ENCODE data around the gene ATIC. TPM values are rescaled to one million over a fixed set of nuclear protein-coding genes. Genes with fewer than 3 reads are reported as not detected.

ATIC gene
- total RNA-seq, 1 experiment from 2014 or later: 285 TPM

DNA sequence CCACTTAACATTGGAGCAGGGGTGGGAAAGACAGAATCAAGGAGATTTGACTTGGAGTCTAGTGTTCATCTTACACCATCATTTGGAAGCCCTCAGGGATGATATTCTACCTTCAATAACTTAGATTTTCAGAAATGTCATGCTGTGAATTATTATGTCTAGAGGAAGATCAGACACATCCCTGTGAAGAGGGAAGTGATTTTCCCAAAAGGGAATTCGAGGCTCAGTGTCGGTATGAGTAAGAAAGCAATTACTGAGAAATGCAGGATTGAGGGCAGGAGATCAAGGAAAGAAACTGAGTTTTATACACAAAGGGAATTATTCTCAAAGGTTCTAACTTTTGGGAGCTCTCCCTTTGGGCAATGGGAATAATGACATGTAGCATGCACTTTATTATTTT, 25.6 kb upstream of the ATIC start:
- POLR2A ChIA-PET: no interaction called here
- Mint-ChIP-seq H3K36me3 (no peaks in the 10 kb centered on the region), H3K27ac (no peak overlapping the region), H3K9me3 (peaks cover 3% of the 10 kb centered on the region; the same call in 1 of the 2 replicates), H3K4me3 (no peak overlapping the region), H3K27me3 (ENCODE audit: low read depth) (no peaks in the 10 kb centered on the region), H3K4me1 (no peaks in the 10 kb centered on the region)
- DNase-seq (ENCODE audit: low spot score) (no peak), ATAC-seq (no peak)
- TF ChIP-seq, protein P1, sequence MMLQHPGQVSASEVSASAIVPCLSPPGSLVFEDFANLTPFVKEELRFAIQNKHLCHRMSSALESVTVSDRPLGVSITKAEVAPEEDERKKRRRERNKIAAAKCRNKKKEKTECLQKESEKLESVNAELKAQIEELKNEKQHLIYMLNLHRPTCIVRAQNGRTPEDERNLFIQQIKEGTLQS (CRISPR knock-in tag; conservative IDR thresholded peaks at IDR 0.05): no peak
- no peak for TF ChIP-seq ETV6 (CRISPR knock-in tag; IDR thresholded peaks at IDR 0.05)
- TF ChIP-seq, protein P2, sequence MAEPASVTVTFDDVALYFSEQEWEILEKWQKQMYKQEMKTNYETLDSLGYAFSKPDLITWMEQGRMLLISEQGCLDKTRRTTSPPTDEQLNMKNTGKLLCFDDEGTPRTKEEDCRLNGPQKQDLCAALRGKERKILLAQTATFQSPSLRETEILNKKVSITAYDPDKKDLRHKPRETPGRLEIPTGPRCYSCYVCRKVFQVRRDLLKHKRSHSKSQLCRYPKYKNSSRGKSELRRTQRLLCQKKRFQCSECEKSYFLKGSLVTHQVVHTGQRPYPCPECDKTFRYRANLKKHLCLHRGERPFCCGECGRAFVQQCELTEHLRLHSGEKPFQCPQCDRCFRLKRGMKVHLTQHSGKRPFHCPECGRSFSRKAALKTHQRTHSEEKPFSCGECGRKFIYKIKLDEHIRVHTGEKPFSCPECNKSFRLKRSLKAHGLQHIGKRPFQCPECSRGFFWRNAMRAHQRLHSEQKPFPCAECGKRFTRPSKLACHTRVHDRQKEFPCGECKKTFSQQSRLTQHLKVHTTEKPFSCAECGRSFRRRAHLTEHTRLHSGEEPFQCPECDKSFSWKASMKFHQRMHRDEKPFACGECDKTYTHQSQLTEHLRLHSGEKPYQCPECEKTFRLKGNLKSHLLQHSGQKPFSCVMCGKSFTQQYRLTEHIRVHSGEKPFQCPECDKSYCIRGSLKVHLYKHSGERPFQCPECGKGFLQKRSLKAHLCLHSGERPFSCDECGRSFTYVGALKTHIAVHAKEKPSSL (CRISPR knock-in tag; conservative IDR thresholded peaks at IDR 0.05): no peak
- no peak for TF ChIP-seq ZNF232 (CRISPR knock-in tag; IDR thresholded peaks at IDR 0.05)
- TF ChIP-seq, protein P3, sequence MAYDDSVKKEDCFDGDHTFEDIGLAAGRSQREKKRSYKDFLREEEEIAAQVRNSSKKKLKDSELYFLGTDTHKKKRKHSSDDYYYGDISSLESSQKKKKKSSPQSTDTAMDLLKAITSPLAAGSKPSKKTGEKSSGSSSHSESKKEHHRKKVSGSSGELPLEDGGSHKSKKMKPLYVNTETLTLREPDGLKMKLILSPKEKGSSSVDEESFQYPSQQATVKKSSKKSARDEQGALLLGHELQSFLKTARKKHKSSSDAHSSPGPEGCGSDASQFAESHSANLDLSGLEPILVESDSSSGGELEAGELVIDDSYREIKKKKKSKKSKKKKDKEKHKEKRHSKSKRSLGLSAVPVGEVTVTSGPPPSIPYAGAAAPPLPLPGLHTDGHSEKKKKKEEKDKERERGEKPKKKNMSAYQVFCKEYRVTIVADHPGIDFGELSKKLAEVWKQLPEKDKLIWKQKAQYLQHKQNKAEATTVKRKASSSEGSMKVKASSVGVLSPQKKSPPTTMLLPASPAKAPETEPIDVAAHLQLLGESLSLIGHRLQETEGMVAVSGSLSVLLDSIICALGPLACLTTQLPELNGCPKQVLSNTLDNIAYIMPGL (CRISPR knock-in tag; IDR thresholded peaks at IDR 0.05): no peak
- CTCF ChIA-PET: no interaction called here

DNA sequence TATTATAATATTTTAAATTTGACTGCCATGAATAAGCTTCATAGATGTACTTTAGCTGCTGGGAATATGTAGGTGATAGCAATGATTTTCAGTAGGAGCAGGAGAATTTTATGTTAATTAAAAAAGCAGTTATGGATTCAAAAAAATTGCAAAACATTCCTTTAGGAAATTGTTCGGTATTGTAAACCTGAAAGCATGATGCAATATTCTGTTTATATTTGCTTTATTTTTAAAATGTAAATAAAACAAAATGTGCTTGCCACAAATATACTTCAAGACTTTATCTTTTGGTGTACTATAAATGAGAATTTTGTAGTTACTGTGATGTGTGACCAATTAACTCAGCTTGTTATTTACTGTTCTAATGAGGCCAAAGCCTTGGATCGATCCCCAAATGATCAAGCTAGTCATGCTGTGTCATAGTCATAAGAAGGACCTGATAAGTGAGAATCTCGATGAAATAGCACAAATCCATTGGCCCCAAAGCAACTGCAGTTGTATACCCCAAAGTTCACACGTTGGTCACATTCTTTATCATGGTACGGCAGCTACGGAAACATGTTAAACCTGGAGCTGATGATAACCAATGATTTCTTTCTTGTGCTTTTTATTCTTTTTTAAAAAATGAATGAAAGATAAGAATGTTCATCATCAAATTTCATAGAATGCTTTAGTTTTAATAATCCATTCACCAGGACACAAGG, 23.6 kb upstream of the ATIC start:
- Mint-ChIP-seq H3K4me1 (no peaks in the 10 kb centered on the region), H3K4me3 (no peak overlapping the region), H3K36me3 (no peaks in the 10 kb centered on the region), H3K9me3 (no peaks in the 10 kb centered on the region), H3K27me3 (ENCODE audit: low read depth) (no peaks in the 10 kb centered on the region), H3K27ac (no peak overlapping the region)
- POLR2A ChIA-PET: interaction anchor here (0.6 kb wide), 1 partner anchor 19 kb away, joined by 6 read pairs; no protein-coding TSS in a partner anchor
- no peak for ATAC-seq
- CTCF ChIA-PET: no interaction called here
- no peak for DNase-seq (ENCODE audit: low spot score)
- TF ChIP-seq ZNF416 (CRISPR knock-in tag; IDR thresholded peaks at IDR 0.05) (no peak), SMAD4 (CRISPR knock-in tag; IDR thresholded peaks at IDR 0.05) (no peak)
- TF ChIP-seq, protein P4, sequence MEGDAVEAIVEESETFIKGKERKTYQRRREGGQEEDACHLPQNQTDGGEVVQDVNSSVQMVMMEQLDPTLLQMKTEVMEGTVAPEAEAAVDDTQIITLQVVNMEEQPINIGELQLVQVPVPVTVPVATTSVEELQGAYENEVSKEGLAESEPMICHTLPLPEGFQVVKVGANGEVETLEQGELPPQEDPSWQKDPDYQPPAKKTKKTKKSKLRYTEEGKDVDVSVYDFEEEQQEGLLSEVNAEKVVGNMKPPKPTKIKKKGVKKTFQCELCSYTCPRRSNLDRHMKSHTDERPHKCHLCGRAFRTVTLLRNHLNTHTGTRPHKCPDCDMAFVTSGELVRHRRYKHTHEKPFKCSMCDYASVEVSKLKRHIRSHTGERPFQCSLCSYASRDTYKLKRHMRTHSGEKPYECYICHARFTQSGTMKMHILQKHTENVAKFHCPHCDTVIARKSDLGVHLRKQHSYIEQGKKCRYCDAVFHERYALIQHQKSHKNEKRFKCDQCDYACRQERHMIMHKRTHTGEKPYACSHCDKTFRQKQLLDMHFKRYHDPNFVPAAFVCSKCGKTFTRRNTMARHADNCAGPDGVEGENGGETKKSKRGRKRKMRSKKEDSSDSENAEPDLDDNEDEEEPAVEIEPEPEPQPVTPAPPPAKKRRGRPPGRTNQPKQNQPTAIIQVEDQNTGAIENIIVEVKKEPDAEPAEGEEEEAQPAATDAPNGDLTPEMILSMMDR (IDR thresholded peaks at IDR 0.05): no peak
- TF ChIP-seq, protein P5, sequence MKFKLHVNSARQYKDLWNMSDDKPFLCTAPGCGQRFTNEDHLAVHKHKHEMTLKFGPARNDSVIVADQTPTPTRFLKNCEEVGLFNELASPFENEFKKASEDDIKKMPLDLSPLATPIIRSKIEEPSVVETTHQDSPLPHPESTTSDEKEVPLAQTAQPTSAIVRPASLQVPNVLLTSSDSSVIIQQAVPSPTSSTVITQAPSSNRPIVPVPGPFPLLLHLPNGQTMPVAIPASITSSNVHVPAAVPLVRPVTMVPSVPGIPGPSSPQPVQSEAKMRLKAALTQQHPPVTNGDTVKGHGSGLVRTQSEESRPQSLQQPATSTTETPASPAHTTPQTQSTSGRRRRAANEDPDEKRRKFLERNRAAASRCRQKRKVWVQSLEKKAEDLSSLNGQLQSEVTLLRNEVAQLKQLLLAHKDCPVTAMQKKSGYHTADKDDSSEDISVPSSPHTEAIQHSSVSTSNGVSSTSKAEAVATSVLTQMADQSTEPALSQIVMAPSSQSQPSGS (CRISPR knock-in tag; IDR thresholded peaks at IDR 0.05; ENCODE audit: borderline replicate concordance, low read depth): no peak
- TF ChIP-seq, protein P6, sequence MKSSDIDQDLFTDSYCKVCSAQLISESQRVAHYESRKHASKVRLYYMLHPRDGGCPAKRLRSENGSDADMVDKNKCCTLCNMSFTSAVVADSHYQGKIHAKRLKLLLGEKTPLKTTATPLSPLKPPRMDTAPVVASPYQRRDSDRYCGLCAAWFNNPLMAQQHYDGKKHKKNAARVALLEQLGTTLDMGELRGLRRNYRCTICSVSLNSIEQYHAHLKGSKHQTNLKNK (CRISPR knock-in tag; IDR thresholded peaks at IDR 0.05): no peak
- TF ChIP-seq, protein P7, sequence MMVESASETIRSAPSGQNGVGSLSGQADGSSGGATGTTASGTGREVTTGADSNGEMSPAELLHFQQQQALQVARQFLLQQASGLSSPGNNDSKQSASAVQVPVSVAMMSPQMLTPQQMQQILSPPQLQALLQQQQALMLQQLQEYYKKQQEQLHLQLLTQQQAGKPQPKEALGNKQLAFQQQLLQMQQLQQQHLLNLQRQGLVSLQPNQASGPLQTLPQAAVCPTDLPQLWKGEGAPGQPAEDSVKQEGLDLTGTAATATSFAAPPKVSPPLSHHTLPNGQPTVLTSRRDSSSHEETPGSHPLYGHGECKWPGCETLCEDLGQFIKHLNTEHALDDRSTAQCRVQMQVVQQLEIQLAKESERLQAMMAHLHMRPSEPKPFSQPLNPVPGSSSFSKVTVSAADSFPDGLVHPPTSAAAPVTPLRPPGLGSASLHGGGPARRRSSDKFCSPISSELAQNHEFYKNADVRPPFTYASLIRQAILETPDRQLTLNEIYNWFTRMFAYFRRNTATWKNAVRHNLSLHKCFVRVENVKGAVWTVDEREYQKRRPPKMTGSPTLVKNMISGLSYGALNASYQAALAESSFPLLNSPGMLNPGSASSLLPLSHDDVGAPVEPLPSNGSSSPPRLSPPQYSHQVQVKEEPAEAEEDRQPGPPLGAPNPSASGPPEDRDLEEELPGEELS (CRISPR knock-in tag; IDR thresholded peaks at IDR 0.05): no peak
